Suppressor macrophage (primary cell): ENCODE data around the gene YIPF6.
"Not testable (repeated sequence)": the region's sequence is repeated elsewhere in the genome, so short reads cannot be mapped to it uniquely, and the experiment has no call there.

Experiments
- DNase-seq, 4 experiments: peaks; one replicate each; pipeline ENCODE4 v3.0.0-alpha.2; 2020 to 2022

YIPF6 gene

GRCh38 chrX:68508799-68509198 lies 9.9 kb downstream of the YIPF6 start:
- DNase-seq: no peak

GRCh38 chrX:68511255-68511654 lies 12.4 kb downstream of the YIPF6 start:
- peak; percentile 58 to 70 (median 62) for DNase-seq

GRCh38 chrX:68524680-68525079 lies 25.8 kb downstream of the YIPF6 start:
- DNase-seq: not testable (repeated sequence)

- DNase-seq: no peak
Measured at GRCh38 chrX:68532831-68533533, 34.1 kb downstream of the YIPF6 start.

- DNase-seq: peak in 2 of 4 experiments; percentile 15
Measured at GRCh38 chrX:68533656-68534055, 34.8 kb downstream of the YIPF6 start.

GRCh38 chrX:68534691-68535090 lies 35.8 kb downstream of the YIPF6 start:
- peak in 3 of 4 experiments; percentile 4 to 30 (median 20) for DNase-seq

GRCh38 chrX:68536429-68536828 lies 37.6 kb downstream of the YIPF6 start:
- no peak for DNase-seq

GRCh38 chrX:68536884-68537283 lies 38.0 kb downstream of the YIPF6 start:
- DNase-seq: no peak

GRCh38 chrX:68550193-68550592 lies 51.3 kb downstream of the YIPF6 start:
- DNase-seq: no peak

DNA sequence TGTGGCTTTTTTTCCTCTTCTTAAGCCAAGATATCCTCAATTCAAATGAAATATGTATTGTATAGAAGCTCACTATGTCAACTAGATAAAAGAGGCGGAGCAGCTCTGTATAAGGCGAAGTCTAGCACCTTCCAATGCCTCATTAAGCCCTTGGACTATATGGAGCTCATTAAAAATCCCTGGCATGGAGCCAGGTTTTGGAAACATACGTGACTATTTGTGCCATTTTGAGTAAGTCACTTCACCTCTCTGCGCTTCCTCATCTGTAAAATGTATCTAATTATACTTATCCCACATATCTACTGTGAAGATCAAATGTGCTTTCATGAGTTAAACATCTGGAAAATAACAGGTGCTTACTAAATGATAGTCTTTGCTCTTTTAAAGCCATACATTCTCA lies 57.2 kb downstream of the YIPF6 start:
- DNase-seq: no peak

GRCh38 chrX:68557126-68557525 lies 58.3 kb downstream of the YIPF6 start:
- not testable (repeated sequence) for DNase-seq

GRCh38 chrX:68559905-68560304 lies 61.1 kb downstream of the YIPF6 start:
- DNase-seq: not testable (repeated sequence)

GRCh38 chrX:68568136-68568535 lies 69.3 kb downstream of the YIPF6 start:
- no peak for DNase-seq

DNA sequence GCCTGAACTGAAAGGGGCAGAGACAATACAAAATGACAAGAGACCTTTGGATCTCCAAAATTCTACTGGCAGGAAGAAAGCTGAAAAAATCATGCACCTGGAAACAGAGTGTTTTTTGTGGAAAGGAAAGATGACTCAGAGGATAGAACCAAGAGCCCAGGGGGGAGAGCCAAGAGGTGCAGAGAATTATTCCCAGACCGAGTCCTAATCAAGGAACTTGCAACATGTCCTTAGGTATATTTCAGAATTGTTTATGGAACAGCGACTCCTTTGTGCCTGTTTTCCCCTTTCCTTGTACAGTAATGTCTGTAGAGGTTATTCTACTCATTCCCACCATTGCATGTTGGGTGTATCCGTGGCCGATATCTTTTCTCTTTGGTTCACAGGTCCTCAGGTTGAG lies 71.7 kb downstream of the YIPF6 start:
- no peak for DNase-seq

GRCh38 chrX:68571292-68571609 lies 72.4 kb downstream of the YIPF6 start:
- DNase-seq: peak; percentile 7 to 44 (median 32)

DNA sequence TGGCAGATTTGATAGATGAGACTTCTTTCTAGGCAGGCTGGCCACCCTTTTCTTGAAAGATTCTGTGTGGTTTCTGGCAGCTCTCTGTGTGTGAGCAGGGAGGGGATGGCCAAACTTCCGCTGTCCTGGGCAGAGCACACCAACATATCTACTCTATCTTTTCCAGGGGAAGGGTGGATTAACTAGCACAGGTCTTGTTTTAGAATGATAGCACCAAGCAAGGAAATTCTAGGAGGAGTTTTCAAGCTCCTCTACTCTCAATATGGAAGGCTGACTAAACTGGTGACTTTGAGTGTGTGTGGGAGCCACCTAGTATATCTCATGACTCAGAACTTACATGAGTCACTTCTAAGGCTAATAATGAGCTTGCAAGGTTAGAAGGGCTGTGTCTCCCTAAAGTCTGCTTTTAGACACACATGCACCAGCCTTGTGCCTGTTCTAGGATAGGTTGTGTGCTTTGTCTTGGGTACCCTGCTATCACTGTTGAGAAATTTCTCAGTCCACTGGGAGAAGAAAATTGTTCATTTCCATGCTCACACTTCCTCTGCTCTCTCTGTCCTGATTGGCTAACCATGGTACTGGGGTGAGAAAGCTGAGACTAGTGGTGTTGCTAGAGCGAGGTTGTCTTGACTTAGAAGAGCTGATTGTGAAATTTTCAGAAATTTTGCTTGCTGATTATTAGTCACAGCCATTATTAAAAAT lies 72.9 kb downstream of the YIPF6 start:
- DNase-seq: peak; percentile 52 to 82 (median 72)

DNA sequence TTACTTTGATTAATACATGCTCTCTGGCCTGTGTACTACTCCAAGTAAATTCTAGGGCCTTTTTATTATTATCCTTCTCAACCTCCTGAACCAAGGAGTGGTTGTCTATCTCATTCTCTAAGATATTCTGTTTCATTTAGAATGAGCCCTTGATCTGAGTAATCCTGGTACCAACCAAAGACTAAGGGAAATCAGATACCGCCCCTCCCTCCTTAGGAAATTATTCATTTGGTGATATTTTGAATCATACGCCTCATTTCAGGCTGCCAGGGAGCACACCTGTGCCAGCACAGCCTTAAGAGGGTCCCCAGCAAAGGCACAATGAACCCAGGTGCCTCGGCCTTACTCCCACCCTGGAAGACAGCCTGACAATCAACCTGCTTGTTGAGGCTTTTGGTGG lies 75.4 kb downstream of the YIPF6 start:
- no peak for DNase-seq

- DNase-seq: no peak
Measured at GRCh38 chrX:68579810-68580209, 81.0 kb downstream of the YIPF6 start.

GRCh38 chrX:68584221-68584620 lies 85.4 kb downstream of the YIPF6 start:
- peak; percentile 37 to 69 (median 54) for DNase-seq
